SIG-M5 treated with dmso at 0.1 percent for 504 hours (cell line): ENCODE data around the gene CORT.
"Not testable (repeated sequence)": the region's sequence is repeated elsewhere in the genome, so short reads cannot be mapped to it uniquely, and the experiment has no call there.

ENCODE experiments used
- DNase-seq: peaks from one replicate; lab custom pipeline; 2025; ENCODE audit not compliant: unreplicated experiment; lab: John Stamatoyannopoulos, UW

The CORT gene

GRCh38 chr1:10474309-10474612, 24.4 kb downstream of the CORT start:
- DNase-seq = not testable (repeated sequence)

GRCh38 chr1:10474613-10475507, 25.0 kb downstream of the CORT start, which contains the start of gene PEX14:
Gene PEX14 (plus strand): TSS chr1:10474950. CDS start chr1:10474967, 17 bp downstream.
- peak; percentile 86 for DNase-seq

DNA sequence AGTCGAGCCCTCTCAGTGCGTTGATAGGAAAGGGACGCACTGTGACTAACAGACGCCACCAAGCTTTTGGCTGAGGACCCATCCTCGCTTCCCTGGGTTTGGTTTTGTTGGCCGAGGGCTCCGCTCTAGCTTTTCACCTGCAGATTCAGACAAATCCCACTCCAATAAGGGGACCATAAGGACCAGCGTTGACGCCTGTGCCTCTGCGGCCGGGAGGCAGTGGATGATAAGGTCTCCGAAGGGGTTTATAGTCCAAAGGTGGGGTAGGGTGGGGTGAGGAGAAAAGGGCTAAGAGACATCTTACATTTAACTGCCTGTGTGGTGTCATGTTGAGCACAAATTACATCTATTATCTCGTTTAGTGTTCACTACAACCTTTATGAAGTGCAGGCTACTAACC, 25.7 kb downstream of the CORT start:
- DNase-seq = no peak

DNA sequence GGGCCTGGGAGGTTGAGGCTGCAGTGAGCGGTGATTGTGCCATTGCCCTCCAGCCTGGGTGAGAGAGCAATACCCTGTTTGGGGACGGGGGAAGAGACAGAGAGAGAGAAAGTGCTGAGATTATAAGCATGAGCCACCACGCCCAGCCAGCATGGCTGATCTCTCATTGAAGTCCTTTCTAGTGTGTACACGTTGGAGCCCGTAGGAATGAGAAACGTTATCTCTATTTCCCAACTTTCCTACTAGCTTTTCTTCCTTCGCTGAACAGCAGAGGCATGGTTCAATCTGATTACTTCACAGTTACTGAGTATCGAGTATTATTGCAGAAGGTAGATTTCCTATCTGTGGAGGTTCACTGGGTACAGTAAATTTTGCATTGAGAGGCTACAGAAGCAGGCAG, 29.5 kb downstream of the CORT start:
- DNase-seq = no peak

DNA sequence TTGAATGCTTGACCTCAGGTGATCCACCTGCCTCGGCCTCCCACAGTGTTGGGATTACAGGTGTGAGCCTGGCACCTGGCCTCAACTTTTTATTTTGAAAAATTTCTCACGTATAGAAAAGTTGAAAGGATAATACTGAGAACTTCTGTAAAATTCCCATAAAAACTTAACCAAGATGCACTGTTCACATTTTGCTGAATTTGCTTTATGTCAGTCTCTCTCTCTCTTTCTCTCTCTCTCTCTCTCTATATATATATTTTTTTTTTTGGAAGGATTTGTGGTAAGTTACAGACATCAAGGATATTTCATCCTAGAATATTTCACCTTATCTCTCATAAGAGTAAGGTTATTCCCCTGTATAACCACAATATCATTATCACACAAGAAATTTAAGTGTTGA, 30.8 kb downstream of the CORT start:
- DNase-seq = no peak

GRCh38 chr1:10484521-10484920, 34.7 kb downstream of the CORT start:
- DNase-seq = no peak

DNA sequence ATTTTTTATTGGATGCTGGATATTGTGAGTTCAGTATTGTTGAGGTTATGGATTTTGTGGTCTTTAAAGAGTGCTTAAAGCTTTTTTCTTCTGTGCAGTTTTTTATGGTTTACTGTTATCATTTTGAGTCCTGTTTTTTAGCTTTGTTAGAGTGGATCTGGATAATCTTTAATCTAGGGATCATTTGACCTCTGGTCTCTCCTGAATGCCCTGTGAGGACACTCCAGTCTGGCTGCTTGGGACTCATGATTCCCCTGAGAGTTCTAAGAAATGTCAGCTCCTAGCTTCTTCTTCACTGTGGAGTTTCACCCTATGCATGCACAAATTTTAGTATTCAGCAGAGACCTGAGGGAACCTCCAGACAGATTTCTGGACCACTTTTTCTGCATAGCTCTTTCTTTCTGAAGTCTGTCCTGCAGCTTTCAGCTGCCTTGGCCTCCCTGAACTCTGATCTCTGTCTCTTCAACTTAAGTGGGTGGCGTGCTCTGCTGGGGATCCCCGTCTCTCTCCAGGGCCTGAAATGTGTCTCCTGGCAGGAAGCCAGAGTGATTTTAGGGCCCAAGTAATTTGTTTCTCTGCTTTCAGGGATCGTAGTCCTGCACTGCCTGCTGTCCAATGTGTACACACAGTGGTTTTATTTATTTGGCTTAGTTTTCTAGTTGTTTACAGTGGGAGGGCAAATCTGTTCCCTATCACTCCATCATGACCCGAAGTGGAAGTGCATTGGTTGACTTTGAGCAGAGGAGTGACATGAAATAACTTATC, 39.6 kb downstream of the CORT start:
- no peak for DNase-seq

GRCh38 chr1:10490286-10490970, 40.6 kb downstream of the CORT start:
- DNase-seq = no peak

- DNase-seq = no peak
These were observed 44.6 kb downstream of the CORT start for GRCh38 chr1:10494418-10494753.

- peak; percentile 78 for DNase-seq
These were observed 45.1 kb downstream of the CORT start for GRCh38 chr1:10494754-10495474.

- DNase-seq = no peak
These were observed 45.6 kb downstream of the CORT start for GRCh38 chr1:10495475-10495817.

DNA sequence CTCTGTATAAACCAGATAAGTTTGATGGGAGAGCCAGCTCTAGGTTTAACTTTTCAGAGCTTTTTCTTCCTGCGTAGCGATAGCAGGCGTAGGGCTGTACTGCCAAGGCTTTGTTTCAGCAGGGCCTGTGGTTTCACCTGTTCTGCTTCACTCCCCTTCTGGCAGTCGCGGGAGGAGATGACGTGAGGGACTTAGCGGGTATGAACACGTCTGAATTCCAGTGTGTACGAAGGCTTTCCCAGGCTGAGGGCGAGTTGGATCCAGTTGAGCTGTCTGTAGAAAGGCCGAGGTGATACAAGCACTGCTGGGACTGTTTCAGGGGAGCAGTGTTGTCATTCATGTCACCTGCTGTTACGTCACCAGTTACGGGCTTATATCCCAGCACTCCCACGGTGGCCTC, 46.1 kb downstream of the CORT start:
- no peak for DNase-seq

GRCh38 chr1:10497109-10497508, 47.3 kb downstream of the CORT start:
- DNase-seq = no peak

- DNase-seq = no peak
These were observed 48.4 kb downstream of the CORT start for GRCh38 chr1:10498231-10498630.
